ENCODE measurements around the gene MGAM2.

Gene MGAM2

DNA sequence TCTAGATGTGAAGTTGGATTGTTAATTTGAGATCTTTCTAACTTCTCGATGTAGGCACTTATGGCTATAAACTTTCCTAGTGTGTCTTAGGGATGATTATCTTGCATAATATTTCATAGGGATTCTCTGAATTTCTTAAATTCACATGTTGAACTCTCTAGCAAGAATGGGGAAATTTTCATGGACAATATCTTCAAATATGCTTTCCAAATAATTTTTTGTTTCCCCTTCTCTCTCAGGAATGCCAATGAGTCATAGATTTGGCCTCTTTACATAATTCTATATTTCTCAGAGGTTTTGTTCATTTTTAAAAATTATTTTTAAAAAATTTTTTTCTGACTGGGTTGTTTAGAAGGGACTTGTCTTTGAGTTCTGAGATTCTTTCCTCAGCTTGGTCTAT is 68.9 kb downstream of the MGAM2 start:
- DNase-seq = no peak

DNA sequence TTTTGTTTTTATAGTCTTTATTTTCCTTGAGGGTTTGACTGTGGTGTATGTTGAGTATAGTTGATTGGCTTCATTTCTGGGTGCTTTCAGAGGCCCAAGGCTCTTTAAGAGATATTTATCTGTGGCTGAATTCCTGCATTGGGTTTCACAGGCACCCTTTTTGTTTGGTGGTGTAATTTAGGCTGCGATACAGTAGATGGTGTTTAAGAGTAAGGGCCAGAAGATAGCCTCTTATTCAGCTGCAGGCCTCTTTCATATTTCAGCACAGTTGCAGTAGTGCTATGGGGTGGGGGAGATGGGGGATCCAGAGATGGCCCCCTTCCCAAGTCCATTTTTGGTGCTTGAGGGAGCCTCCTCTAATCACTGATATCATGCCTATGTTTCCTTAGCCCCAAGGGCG is 69.7 kb downstream of the MGAM2 start:
- no peak for DNase-seq

DNA sequence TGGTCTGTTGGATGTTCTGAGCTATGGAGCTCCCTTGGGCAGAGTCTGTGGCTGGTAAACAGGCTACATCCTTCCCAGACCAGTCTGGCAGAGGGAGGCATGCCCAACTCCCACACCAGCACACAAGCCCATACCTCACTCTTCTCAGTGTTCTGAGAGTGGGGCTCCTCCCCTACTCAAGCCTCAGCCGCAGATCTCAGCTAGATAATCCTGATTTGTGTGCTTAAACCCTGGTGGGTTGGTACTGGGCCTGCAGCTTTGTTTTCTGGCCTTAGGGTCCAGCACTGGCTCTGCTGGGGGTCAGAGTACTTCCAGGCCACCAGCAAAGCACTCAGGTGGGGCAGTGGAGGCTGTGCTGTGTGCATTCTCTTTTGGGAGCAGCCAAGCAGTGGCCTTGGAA is 70.4 kb downstream of the MGAM2 start:
- DNase-seq = no peak

DNA sequence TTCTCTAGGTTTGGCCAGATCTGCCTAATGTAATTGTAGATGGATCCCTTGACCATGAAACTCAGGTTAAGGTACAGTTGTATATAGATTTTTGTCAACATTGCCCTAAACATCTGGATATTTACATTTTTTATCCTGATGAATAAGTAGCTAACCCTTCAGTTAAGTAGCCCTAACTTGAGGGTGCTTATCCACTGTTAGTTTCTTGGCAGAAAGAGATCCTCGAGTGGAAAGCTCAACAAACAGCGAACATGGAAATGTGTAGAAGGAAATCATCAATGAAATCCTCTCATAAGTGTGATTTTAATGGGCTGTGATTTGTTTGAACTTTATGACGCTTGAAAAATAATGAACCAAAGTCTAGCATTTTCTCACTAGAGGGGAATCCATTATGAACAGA is 73.6 kb downstream of the MGAM2 start:
- no peak for DNase-seq

DNA sequence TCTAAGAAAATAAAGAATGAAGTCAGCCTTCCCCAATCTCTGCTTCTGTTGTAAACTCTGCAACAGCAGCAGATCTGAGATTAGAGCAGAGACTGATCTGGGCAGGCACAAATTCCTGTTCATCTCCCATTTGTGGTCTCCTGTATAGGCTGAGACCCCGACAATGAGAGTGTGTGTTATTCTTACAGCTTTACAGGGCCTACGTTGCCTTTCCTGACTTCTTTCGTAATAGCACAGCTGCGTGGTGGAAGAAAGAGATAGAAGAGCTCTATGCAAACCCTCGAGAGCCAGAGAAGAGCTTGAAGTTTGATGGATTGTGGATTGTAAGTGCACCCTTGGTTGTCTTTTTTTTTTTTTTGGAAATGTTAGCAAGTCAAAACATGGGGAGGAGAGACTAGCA is 74.3 kb downstream of the MGAM2 start:
- DNase-seq = no peak

DNA sequence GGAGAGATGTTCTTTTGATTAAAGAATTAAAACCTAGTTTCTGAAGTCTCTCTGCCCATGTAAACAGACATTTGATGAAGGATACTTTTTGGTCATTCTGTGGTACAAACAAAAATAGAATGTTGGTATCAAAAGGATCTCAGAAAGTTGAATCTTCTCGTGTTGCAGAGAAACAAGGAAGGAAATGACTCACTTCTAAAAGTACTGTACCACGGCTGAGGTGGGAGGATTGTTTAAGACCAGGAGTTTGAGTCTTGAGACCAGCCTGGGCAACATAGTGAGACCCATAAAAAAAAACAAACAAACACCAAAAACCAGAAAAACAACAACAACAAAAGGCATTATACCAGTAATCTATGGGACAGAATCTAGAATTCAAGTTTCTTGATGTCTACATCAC is 76.6 kb downstream of the MGAM2 start:
- DNase-seq = no peak

DNA sequence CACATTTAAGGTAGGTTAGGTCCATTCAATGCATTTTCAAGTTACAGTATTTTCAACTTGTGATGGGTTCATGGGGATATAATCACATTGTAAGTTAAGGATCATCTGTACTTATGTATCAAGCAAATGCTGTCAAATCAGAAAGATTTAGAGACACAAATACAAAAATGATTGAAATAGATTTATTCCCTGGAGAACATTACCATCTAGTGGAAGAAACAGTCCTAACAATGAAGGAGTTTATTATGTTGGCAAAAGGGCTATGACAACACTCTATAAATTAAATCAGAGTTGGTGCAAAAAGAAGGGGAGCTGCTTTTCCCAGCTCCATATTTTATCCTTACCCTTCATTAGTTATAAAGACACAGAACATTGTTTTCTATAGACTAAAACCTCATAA is 77.3 kb downstream of the MGAM2 start:
- no peak for DNase-seq

DNA sequence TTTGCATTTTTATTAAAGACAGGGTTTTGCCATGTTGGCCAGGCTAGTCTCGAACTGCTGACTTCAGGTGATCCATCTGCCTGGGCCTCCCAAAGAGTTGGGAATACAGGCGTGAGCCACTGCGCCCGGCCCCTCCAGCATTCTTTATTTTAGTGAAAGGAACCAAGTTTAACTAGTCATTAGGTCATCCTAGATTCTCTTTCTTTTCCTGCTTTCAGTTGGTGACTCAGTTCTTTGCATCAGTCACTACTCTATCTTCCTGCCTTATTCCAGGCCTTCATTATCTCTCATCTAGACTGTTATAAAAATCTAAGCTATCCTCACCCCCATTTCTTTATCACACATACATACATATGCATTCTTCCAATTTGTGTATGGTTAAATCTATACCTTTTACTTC is 82.7 kb downstream of the MGAM2 start:
- DNase-seq = no peak

DNA sequence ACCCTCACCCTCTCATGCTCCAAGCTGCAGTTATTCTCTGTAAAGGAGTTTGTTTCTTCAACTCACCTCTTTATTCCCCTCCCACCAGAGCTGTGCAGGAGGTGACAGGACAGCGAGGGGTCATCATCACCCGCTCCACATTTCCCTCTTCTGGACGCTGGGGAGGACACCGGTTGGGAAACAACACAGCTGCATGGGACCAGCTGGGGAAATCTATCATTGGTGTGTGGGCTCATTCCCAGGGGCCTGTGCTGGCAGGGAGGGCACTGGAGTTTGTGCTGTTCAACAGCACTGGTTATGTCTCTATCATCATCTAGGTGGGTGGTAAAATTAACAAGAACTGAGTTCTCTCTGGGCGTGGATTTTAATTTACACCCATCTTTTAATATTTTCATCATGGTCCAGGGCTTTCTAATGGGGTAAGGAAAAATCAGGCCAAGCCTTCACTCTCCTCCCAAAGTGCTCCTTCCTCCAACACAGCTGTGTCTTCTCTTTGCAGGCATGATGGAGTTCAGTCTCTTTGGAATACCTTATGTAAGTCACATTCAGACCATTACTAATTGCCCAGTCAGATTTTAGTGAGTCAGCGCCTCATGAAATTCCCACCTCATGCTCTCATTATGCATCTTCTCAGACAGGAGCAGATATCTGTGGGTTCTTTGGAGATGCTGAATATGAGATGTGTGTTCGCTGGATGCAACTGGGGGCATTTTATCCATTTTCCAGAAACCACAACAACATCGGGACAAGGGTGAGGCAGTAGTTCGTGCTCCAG is 84.7 kb downstream of the MGAM2 start:
- DNase-seq = no peak

DNA sequence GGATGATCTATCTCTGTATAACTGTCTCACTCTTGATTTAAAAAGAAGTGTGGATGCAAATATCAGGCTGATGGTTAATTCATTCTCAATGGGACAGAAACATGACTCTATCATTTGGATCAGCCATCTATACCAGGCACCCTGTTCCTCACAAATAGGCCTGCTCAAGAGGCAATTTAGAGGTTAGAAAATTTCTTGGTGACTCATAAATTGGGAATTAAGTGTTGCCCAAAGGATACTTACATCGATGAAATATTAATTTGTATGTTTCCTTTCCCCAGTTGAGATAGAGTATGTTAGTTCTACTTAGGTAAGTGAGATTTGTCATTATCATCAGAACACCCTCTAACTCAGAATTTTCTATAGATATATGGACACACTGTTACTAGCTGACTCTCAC is 88.7 kb downstream of the MGAM2 start:
- DNase-seq = no peak

DNA sequence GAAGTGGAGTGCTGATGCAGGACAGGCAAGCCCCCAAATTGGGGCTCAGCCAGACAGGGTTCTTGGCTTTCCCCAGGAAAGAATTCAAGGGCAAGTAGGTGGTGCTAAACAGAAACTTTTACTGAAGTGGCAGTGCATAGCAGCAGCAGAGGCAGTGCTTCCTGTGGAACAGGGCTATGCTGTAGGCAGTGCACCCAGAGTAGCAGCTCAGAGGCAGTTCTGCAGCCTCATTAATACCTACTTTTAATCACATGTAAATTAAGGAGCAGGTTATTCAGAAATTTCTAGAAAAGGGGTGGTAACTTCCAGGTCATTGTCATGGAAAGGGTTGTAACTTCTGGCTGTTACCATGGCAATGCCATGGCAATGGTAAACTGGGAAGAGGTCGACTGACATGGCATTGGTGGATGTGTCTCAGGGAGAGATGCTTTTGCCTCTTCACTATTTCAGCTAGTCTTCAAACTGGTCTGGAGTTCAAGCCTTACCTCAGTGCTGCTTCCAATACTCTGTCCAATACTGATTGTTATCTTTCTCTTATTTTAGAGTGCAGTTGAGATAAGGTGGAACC is 117.1 kb downstream of the MGAM2 start:
- DNase-seq = no peak

DNA sequence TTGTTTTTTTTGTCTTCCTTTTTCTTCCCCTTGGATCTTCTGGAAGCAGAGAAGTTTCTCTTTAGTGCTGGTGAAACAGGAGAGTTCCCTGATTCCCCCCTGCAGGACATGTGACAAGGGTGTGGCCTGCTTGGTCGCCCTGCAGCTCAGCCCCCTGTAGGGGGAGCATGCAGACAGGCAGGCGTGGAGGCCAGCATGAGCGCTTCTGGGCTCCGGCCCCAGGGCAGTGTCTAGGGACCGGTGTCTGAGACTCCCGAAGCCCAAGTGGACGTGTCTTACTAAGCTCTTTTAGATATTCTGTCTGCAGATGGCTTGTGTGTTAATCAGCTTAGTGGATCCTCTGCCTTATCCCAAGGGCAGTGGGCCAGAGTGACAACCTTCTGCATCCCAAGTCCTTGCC is 120.2 kb downstream of the MGAM2 start:
- DNase-seq = no peak

DNA sequence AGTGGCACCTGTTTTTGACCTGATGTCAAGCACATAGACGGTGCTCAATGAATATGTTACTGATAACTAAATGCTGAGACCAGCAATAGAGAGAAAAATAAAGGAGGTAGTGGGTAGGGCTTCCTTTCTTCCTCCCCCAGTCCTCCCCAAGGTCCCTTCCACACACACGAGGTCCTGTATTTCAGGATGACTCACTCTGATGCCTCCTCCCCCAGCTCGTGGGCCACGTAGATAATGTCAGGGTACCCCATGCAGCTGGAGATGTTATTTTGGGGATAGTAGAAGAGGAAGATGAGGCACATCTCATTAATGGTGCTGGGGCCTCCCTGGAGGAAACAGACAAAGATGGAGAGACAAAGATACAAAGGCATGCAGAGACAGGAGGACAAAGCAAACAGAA is 129.0 kb downstream of the MGAM2 start:
- no peak for DNase-seq

DNA sequence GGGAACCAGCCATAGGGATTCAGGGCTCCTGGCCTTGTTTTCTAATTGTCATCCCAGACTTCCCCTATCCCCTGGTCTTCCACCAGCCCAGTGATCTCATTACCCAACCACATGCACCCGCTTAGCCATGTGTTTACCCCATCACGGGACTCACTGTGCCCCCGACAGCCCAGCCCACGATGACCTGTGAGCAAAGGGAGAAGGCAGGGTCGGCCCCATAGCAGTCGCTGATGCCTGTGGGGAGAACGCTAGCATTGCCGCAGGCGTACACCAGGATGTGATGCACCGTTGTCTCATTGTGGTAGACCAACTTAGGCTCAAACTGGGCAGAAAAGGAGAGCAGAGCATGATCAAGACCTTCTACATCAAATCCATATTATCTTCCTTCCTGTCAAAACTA is 132.3 kb downstream of the MGAM2 start:
- no peak for DNase-seq

DNA sequence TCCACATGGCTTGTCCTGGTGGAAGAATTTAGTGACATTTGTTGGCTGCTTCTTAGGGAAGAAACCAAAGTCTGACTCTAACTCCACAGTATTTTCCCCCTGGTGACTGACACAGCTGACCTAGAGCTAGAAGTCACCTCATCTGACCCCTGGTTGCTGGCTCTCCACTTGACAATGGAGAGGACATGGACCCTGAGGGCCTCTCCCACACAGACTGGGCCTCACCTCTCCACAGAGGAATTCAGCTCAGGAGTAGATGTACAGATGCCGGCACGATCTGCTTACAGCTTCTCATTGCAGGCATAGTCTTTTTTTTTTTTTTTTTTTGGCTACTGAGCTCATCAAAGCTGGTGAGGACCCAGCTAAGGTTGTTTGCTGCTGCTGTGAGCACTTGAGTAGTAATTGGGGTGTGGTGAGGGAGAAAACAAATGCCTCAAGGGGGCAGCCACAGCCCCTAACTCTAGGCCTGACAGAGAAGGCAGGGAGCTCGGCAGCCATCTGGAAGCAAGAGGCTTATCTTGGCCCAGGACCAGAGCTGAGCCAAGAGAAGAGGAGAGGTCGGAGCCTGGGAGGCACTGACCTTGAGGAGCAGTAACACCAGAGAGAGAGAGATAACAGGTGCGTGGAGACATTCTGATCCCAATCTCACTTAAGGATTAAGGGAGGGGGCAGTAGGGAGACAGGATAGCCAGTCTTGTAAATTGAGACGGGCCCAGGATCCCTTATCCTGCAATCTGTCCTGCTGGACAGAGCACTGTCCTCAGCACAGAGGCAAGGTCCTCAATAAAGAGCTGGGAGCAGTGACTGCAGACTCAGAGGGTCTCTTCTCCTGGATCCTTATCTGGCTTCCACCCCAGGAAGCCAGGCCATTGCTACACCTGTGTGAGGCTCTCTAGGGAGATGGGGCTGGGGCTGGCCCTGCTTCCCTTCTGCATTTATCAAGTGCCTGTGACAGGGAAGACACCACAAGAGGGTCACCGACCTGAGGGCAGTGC is 136.9 kb downstream of the MGAM2 start:
- no peak for DNase-seq

DNA sequence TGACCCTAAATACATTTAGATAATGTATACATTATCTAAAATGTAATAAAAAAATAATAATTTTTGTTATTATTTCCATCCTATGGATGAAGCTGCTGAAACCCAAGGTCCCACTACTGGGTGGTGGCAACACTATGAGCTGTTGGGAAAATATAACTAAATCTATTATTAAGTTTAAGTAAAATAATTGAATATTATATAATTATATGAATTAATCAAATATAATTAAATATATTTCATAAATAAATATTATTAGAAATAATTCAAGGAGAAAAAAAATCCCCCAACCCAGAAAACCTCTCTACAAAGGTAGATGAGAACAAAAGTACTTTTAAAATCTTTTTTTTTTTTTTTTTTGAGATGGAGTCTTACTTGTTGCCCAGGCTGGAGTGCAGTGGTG is 138.4 kb downstream of the MGAM2 start:
- no peak for DNase-seq

DNA sequence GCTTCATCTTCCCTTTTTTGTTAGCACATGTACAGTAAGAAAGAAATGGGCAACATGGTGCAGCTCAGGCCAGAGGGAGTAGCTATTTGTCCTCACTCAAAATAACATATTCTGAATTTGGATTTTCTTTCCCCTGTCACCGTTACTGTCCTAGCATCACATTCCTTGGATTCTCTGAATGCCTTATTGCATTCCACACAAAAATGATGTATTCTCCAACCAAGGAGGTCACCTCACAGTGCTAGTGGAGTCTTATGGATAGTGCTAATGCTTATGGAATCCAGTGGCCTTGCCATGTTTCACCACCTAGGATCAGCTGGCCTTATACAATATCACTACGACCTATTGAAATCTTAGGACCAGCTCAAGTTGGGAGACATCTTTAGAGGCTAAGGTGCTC is 139.2 kb downstream of the MGAM2 start:
- no peak for DNase-seq

DNA sequence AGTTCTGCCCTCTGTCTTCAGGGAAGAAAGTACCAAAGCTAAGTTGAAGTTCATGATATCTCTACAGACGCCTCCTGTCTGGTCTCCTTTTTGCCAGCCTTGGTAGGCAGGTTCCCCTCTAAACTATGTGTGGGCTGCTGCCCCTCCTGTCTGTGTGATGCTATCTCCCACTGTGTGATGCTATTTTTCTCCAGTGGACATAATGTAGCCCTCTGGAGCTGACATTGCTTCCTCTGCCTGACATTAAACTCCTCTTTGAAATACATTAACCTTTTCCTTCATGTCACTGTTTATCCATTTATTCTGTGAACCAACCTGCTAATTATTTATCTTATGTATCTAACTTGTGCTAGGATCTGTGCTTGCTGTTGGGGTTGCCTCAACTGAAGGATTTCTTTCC is 146.4 kb downstream of the MGAM2 start, which contains the start of gene PRSS58:
Gene PRSS58 (minus strand): TSS at position 101 of the 400 bp plus-strand sequence. CDS start 351 bp downstream, outside the sequence.
- no peak for DNase-seq

DNA sequence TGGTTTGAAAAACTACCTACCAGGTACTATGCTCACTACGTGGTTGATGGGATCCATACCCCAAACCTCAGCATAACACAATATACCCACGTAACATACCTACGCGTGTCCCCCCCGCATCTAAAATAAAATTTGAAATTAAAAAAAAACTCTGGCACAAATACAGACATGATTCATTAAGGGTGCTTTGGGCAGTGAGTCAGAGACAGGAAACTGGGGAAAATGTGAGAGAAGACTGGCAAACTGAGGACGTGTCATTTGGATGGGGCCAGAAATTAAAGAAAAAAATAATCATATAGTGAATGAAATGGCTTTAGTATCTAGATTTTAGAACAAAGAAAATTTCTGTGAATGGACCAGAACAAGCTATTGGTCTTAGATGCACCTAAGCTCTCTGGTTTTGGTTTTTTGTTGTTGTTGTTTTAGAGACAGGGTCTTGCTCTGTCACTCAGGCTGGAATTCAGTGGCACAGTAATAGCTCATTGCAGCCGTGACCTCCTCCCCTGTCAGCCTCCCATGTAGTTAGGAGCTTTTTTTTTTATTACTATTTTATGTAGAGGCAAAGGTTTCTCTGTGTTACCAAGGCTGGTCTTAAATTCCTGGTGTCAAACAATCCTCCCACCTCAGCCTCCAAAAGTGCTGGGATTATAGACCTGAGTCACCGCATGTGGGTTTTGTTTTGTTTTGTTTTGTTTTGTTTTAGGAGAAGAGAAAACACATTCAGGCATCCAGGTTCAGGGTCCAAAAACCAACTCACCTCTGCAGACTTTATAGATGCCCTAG is 152.3 kb downstream of the MGAM2 start:
- no peak for DNase-seq
